MG63 (cell line): ENCODE results near the gene CYP17A1. TPM values are rescaled to one million over a fixed set of nuclear protein-coding genes. Genes with fewer than 3 reads are reported as not detected.
"Not testable (repeated sequence)": the region's sequence is repeated elsewhere in the genome, so short reads cannot be mapped to it uniquely, and the experiment has no call there.

Experiments
- DNase-seq: peaks from one replicate; pipeline ENCODE4 v3.0.0-alpha.2; 2020
- H3K27me3 ChIP-seq: fragments of 250-450 bp; sonication (Bioruptor Pico); 2 replicates; pipeline ENCODE4 v1.5.1; 2020; ENCODE audit warnings: mild to moderate bottlenecking, moderate library complexity
- H3K36me3 ChIP-seq: fragments of 250-450 bp; sonication (Bioruptor Pico); 2 replicates; pipeline ENCODE4 v1.5.1; 2020; ENCODE audit warnings: mild to moderate bottlenecking, moderate library complexity
- H3K4me3 ChIP-seq: fragments of 250-450 bp; sonication (Bioruptor Pico); 2 replicates; pipeline ENCODE4 v1.5.1; 2020; ENCODE audit warnings: mild to moderate bottlenecking, moderate library complexity
- H3K9me3 ChIP-seq: fragments of 250-450 bp; sonication (Bioruptor Pico); 2 replicates; pipeline ENCODE4 v1.5.1; 2020; ENCODE audit warnings: mild to moderate bottlenecking, moderate library complexity
- total RNA-seq: library from RNA; depleted of rRNA; stranded (reverse); fragments of >200 nt; shearing (Covaris generic); gene quantifications from 2 replicates; pipeline ENCODE4 v1.2.3, GENCODE V29; 2014; ENCODE audit warnings: low replicate concordance

CYP17A1 gene
- total RNA-seq, 1 experiment from 2014 or later, result not detected

GRCh38 chr10:102844190-102844776 lies 7.1 kb upstream of the CYP17A1 start:
- not testable (repeated sequence) for H3K4me3 ChIP-seq, H3K36me3 ChIP-seq, H3K27me3 ChIP-seq, DNase-seq, H3K9me3 ChIP-seq

- not testable (repeated sequence) for DNase-seq, H3K27me3 ChIP-seq, H3K36me3 ChIP-seq, H3K9me3 ChIP-seq, H3K4me3 ChIP-seq
Observed at GRCh38 chr10:102843139-102843538, 5.9 kb upstream of the CYP17A1 start.

GRCh38 chr10:102841827-102842345 lies 4.7 kb upstream of the CYP17A1 start:
- no peaks in the 10 kb centered on the region for H3K9me3 ChIP-seq
- no peaks in the 10 kb centered on the region for H3K27me3 ChIP-seq
- no peak for DNase-seq
- no peaks in the 10 kb centered on the region for H3K36me3 ChIP-seq
- no peak overlapping the region for H3K4me3 ChIP-seq

GRCh38 chr10:102838276-102838927 lies 1.2 kb upstream of the CYP17A1 start:
- not testable (repeated sequence) for DNase-seq, H3K36me3 ChIP-seq, H3K4me3 ChIP-seq, H3K9me3 ChIP-seq, H3K27me3 ChIP-seq

- peak; percentile 40 for DNase-seq
- Histone ChIP-seq H3K27me3 (no peaks in the 10 kb centered on the region), H3K9me3 (no peaks in the 10 kb centered on the region), H3K4me3 (no peak overlapping the region), H3K36me3 (no peaks in the 10 kb centered on the region)
Observed at GRCh38 chr10:102835007-102835482, 2.2 kb downstream of the CYP17A1 start.

- Histone ChIP-seq H3K36me3 (no peaks in the 10 kb centered on the region), H3K27me3 (no peaks in the 10 kb centered on the region), H3K9me3 (no peaks in the 10 kb centered on the region), H3K4me3 (no peak overlapping the region)
- no peak for DNase-seq
Observed at GRCh38 chr10:102834143-102834542, 3.1 kb downstream of the CYP17A1 start.

GRCh38 chr10:102832987-102833386 lies 4.2 kb downstream of the CYP17A1 start:
- no peaks in the 10 kb centered on the region for H3K27me3 ChIP-seq
- no peaks in the 10 kb centered on the region for H3K36me3 ChIP-seq
- DNase-seq, result no peak
- no peaks in the 10 kb centered on the region for H3K9me3 ChIP-seq
- no peak overlapping the region for H3K4me3 ChIP-seq

GRCh38 chr10:102832248-102832647 lies 5.0 kb downstream of the CYP17A1 start:
- no peak for DNase-seq
- Histone ChIP-seq H3K27me3 (no peaks in the 10 kb centered on the region), H3K4me3 (no peak overlapping the region)

GRCh38 chr10:102831322-102832071 lies 5.7 kb downstream of the CYP17A1 start:
- DNase-seq, result no peak
- no peaks in the 10 kb centered on the region for H3K9me3 ChIP-seq
- no peak overlapping the region for H3K4me3 ChIP-seq
- H3K27me3 ChIP-seq, result no peaks in the 10 kb centered on the region
- H3K36me3 ChIP-seq, result no peaks in the 10 kb centered on the region

More at GRCh38 chr10:102832248-102832647, 5.0 kb downstream of the CYP17A1 start:
- H3K36me3 ChIP-seq, result no peaks in the 10 kb centered on the region
- H3K9me3 ChIP-seq, result no peaks in the 10 kb centered on the region

GRCh38 chr10:102827597-102827975 lies 9.6 kb downstream of the CYP17A1 start:
- DNase-seq, result no peak
- H3K4me3 ChIP-seq, result no peak overlapping the region
- H3K36me3 ChIP-seq, result no peaks in the 10 kb centered on the region
- H3K9me3 ChIP-seq, result no peaks in the 10 kb centered on the region
- no peaks in the 10 kb centered on the region for H3K27me3 ChIP-seq

GRCh38 chr10:102826148-102826796 lies 10.9 kb downstream of the CYP17A1 start:
- Histone ChIP-seq H3K4me3 (no peak overlapping the region), H3K9me3 (no peaks in the 10 kb centered on the region), H3K27me3 (no peaks in the 10 kb centered on the region), H3K36me3 (no peaks in the 10 kb centered on the region)
- DNase-seq, result no peak

- H3K9me3 ChIP-seq, result no peaks in the 10 kb centered on the region
Observed at GRCh38 chr10:102824664-102825063, 12.5 kb downstream of the CYP17A1 start.

GRCh38 chr10:102822222-102822621 lies 15.0 kb downstream of the CYP17A1 start:
- H3K4me3 ChIP-seq, result no peak overlapping the region
- no peaks in the 10 kb centered on the region for H3K36me3 ChIP-seq
- H3K9me3 ChIP-seq, result no peaks in the 10 kb centered on the region
- H3K27me3 ChIP-seq, result no peaks in the 10 kb centered on the region
- no peak for DNase-seq

More at GRCh38 chr10:102824664-102825063, 12.5 kb downstream of the CYP17A1 start:
- Histone ChIP-seq H3K27me3 (no peaks in the 10 kb centered on the region), H3K36me3 (no peaks in the 10 kb centered on the region), H3K4me3 (no peak overlapping the region)
- DNase-seq, result no peak

- not testable (repeated sequence) for H3K4me3 ChIP-seq, H3K36me3 ChIP-seq, H3K27me3 ChIP-seq, DNase-seq, H3K9me3 ChIP-seq
Observed at GRCh38 chr10:102820008-102820407, 17.2 kb downstream of the CYP17A1 start.

GRCh38 chr10:102819054-102819453 lies 18.2 kb downstream of the CYP17A1 start:
- H3K9me3 ChIP-seq, result no peaks in the 10 kb centered on the region

GRCh38 chr10:102817175-102817574 lies 20.0 kb downstream of the CYP17A1 start:
- H3K27me3 ChIP-seq, result no peaks in the 10 kb centered on the region
- no peak for DNase-seq
- peaks cover 2% of the 10 kb centered on the region; the same call in 1 of the 2 replicates for H3K36me3 ChIP-seq
- no peak overlapping the region for H3K4me3 ChIP-seq
- H3K9me3 ChIP-seq, result no peaks in the 10 kb centered on the region

More at GRCh38 chr10:102819054-102819453, 18.2 kb downstream of the CYP17A1 start:
- H3K27me3 ChIP-seq, result no peaks in the 10 kb centered on the region
- H3K36me3 ChIP-seq, result no peaks in the 10 kb centered on the region
- DNase-seq, result no peak
- no peak overlapping the region for H3K4me3 ChIP-seq
